Measurements from ENCODE around the gene FER1L5.

Gene FER1L5

GRCh38 chr2:96726131-96726530, 83.6 kb downstream of the FER1L5 start:
- DNase-seq (ENCODE audit: insufficient read length, low spot score) (no peak), FAIRE-seq (no peak)
- TF ChIP-seq TAF1 (IDR thresholded peaks at IDR 0.05; ENCODE audit: low read depth, low read length), result no peak
- no peak for TF ChIP-seq SPI1 (IDR thresholded peaks at IDR 0.05; ENCODE audit: low read depth, low read length)
- TF ChIP-seq PAX5 (IDR thresholded peaks at IDR 0.05; ENCODE audit: insufficient read depth, low read length, severe bottlenecking), result no peak
- no peak for TF ChIP-seq POLR2AphosphoS5 (IDR thresholded peaks at IDR 0.05; ENCODE audit: low read depth, low read length)
- no peak for TF ChIP-seq POLR2A (IDR thresholded peaks at IDR 0.05; ENCODE audit: low read depth, low read length)
- TF ChIP-seq POU2F2 (IDR thresholded peaks at IDR 0.05; ENCODE audit: low read depth, low read length), result no peak

- DNase-seq (ENCODE audit: insufficient read length, low spot score), result no peak
- TF ChIP-seq POLR2AphosphoS5 (IDR thresholded peaks at IDR 0.05; ENCODE audit: low read depth, low read length) (no peak), SPI1 (IDR thresholded peaks at IDR 0.05; ENCODE audit: low read depth, low read length) (no peak), TAF1 (IDR thresholded peaks at IDR 0.05; ENCODE audit: low read depth, low read length) (no peak), POU2F2 (IDR thresholded peaks at IDR 0.05; ENCODE audit: low read depth, low read length) (no peak), PAX5 (IDR thresholded peaks at IDR 0.05; ENCODE audit: insufficient read depth, low read length, severe bottlenecking) (no peak), POLR2A (IDR thresholded peaks at IDR 0.05; ENCODE audit: low read depth, low read length) (no peak)
- FAIRE-seq, result no peak
These were observed 84.9 kb downstream of the FER1L5 start for GRCh38 chr2:96727431-96727830.

GRCh38 chr2:96729748-96730147, 87.2 kb downstream of the FER1L5 start:
- TF ChIP-seq POLR2A (IDR thresholded peaks at IDR 0.05; ENCODE audit: low read depth, low read length) (no peak), PAX5 (IDR thresholded peaks at IDR 0.05; ENCODE audit: insufficient read depth, low read length, severe bottlenecking) (no peak), SPI1 (IDR thresholded peaks at IDR 0.05; ENCODE audit: low read depth, low read length) (no peak), POLR2AphosphoS5 (IDR thresholded peaks at IDR 0.05; ENCODE audit: low read depth, low read length) (no peak), POU2F2 (IDR thresholded peaks at IDR 0.05; ENCODE audit: low read depth, low read length) (no peak), TAF1 (IDR thresholded peaks at IDR 0.05; ENCODE audit: low read depth, low read length) (no peak)
- FAIRE-seq, result no peak
- no peak for DNase-seq (ENCODE audit: insufficient read length, low spot score)

GRCh38 chr2:96730212-96730611, 87.6 kb downstream of the FER1L5 start:
- FAIRE-seq (no peak), DNase-seq (ENCODE audit: insufficient read length, low spot score) (no peak)
- TF ChIP-seq SPI1 (IDR thresholded peaks at IDR 0.05; ENCODE audit: low read depth, low read length), result no peak
- no peak for TF ChIP-seq PAX5 (IDR thresholded peaks at IDR 0.05; ENCODE audit: insufficient read depth, low read length, severe bottlenecking)

GRCh38 chr2:96733931-96734330, 91.4 kb downstream of the FER1L5 start:
- TF ChIP-seq SPI1 (IDR thresholded peaks at IDR 0.05; ENCODE audit: low read depth, low read length), result no peak
- FAIRE-seq (no peak), DNase-seq (ENCODE audit: insufficient read length, low spot score) (no peak)

- no peak for DNase-seq (ENCODE audit: insufficient read length, low spot score)
- TF ChIP-seq TAF1 (IDR thresholded peaks at IDR 0.05; ENCODE audit: low read depth, low read length), result no peak
- no peak for TF ChIP-seq SPI1 (IDR thresholded peaks at IDR 0.05; ENCODE audit: low read depth, low read length)
- no peak for TF ChIP-seq POU2F2 (IDR thresholded peaks at IDR 0.05; ENCODE audit: low read depth, low read length)
- TF ChIP-seq POLR2A (IDR thresholded peaks at IDR 0.05; ENCODE audit: low read depth, low read length), result no peak
- no peak for TF ChIP-seq PAX5 (IDR thresholded peaks at IDR 0.05; ENCODE audit: insufficient read depth, low read length, severe bottlenecking)
- TF ChIP-seq POLR2AphosphoS5 (IDR thresholded peaks at IDR 0.05; ENCODE audit: low read depth, low read length), result no peak
- no peak for FAIRE-seq
These were observed 92.5 kb downstream of the FER1L5 start for GRCh38 chr2:96734880-96735583.

- no peak for FAIRE-seq
- DNase-seq (ENCODE audit: insufficient read length, low spot score), result no peak
- TF ChIP-seq TAF1 (IDR thresholded peaks at IDR 0.05; ENCODE audit: low read depth, low read length), result no peak
- TF ChIP-seq POLR2A (IDR thresholded peaks at IDR 0.05; ENCODE audit: low read depth, low read length), result no peak
- TF ChIP-seq SPI1 (IDR thresholded peaks at IDR 0.05; ENCODE audit: low read depth, low read length), result no peak
- TF ChIP-seq PAX5 (IDR thresholded peaks at IDR 0.05; ENCODE audit: insufficient read depth, low read length, severe bottlenecking), result no peak
- no peak for TF ChIP-seq POU2F2 (IDR thresholded peaks at IDR 0.05; ENCODE audit: low read depth, low read length)
- no peak for TF ChIP-seq POLR2AphosphoS5 (IDR thresholded peaks at IDR 0.05; ENCODE audit: low read depth, low read length)
These were observed 94.7 kb downstream of the FER1L5 start for GRCh38 chr2:96737251-96737650.

- DNase-seq (ENCODE audit: insufficient read length, low spot score) (no peak), FAIRE-seq (no peak)
- TF ChIP-seq TAF1 (IDR thresholded peaks at IDR 0.05; ENCODE audit: low read depth, low read length) (no peak), PAX5 (IDR thresholded peaks at IDR 0.05; ENCODE audit: insufficient read depth, low read length, severe bottlenecking) (no peak), SPI1 (IDR thresholded peaks at IDR 0.05; ENCODE audit: low read depth, low read length) (0 out of 2 replicates have a peak, but pooled peaks have one; percentile 1)
These were observed 95.3 kb downstream of the FER1L5 start for GRCh38 chr2:96737831-96738230.

GRCh38 chr2:96739076-96739632, 96.6 kb downstream of the FER1L5 start:
- no peak for TF ChIP-seq POU2F2 (IDR thresholded peaks at IDR 0.05; ENCODE audit: low read depth, low read length)
- no peak for TF ChIP-seq POLR2AphosphoS5 (IDR thresholded peaks at IDR 0.05; ENCODE audit: low read depth, low read length)
- no peak for TF ChIP-seq SPI1 (IDR thresholded peaks at IDR 0.05; ENCODE audit: low read depth, low read length)
- TF ChIP-seq TAF1 (IDR thresholded peaks at IDR 0.05; ENCODE audit: low read depth, low read length), result no peak
- no peak for TF ChIP-seq PAX5 (IDR thresholded peaks at IDR 0.05; ENCODE audit: insufficient read depth, low read length, severe bottlenecking)
- TF ChIP-seq POLR2A (IDR thresholded peaks at IDR 0.05; ENCODE audit: low read depth, low read length), result no peak
- FAIRE-seq (no peak), DNase-seq (ENCODE audit: insufficient read length, low spot score) (no peak)

Measured in GM12891 (cell line).